CD1c-positive myeloid dendritic cell (primary cell): ENCODE data around the gene STEAP2.
"Not testable (repeated sequence)": the region's sequence is repeated elsewhere in the genome, so short reads cannot be mapped to it uniquely, and the experiment has no call there.

Source experiments
- DNase-seq: peaks from one replicate; pipeline ENCODE4 v3.0.0-alpha.2; 2016; ENCODE audit errors: extremely low spot score

STEAP2 gene

GRCh38 chr7:90233569-90233968 lies 22.0 kb downstream of the STEAP2 start:
- no peak for DNase-seq

GRCh38 chr7:90236721-90237289 lies 25.3 kb downstream of the STEAP2 start:
- no peak for DNase-seq

- no peak for DNase-seq
Observed at GRCh38 chr7:90238022-90238421, 26.5 kb downstream of the STEAP2 start.

- DNase-seq = no peak
Observed at GRCh38 chr7:90238583-90238982, 27.0 kb downstream of the STEAP2 start.

GRCh38 chr7:90239050-90239449 lies 27.5 kb downstream of the STEAP2 start:
- DNase-seq = no peak

GRCh38 chr7:90239625-90240228 lies 28.2 kb downstream of the STEAP2 start:
- DNase-seq = no peak

GRCh38 chr7:90242369-90243168 lies 31.0 kb downstream of the STEAP2 start:
- no peak for DNase-seq

GRCh38 chr7:90243556-90243955 lies 32.0 kb downstream of the STEAP2 start:
- no peak for DNase-seq

- DNase-seq = no peak
Observed at GRCh38 chr7:90244565-90244908, 33.0 kb downstream of the STEAP2 start.

GRCh38 chr7:90244909-90245851 lies 33.6 kb downstream of the STEAP2 start, which contains the start of gene CFAP69:
Gene CFAP69 (plus strand): TSS chr7:90245174. CDS start chr7:90245425, 251 bp downstream.
- peak; percentile 89 for DNase-seq

- no peak for DNase-seq
Observed at GRCh38 chr7:90246171-90246570, 34.6 kb downstream of the STEAP2 start.

- no peak for DNase-seq
Observed at GRCh38 chr7:90248706-90249105, 37.2 kb downstream of the STEAP2 start.

- DNase-seq = no peak
Observed at GRCh38 chr7:90250601-90251303, 39.2 kb downstream of the STEAP2 start.

- no peak for DNase-seq
Observed at GRCh38 chr7:90251304-90251635, 39.7 kb downstream of the STEAP2 start.

GRCh38 chr7:90256011-90256410 lies 44.5 kb downstream of the STEAP2 start:
- DNase-seq = not testable (repeated sequence)

- DNase-seq = no peak
Observed at GRCh38 chr7:90256778-90257177, 45.2 kb downstream of the STEAP2 start.

GRCh38 chr7:90261441-90261840 lies 49.9 kb downstream of the STEAP2 start:
- DNase-seq = no peak

GRCh38 chr7:90262438-90262837 lies 50.9 kb downstream of the STEAP2 start:
- peak; percentile 56 for DNase-seq

GRCh38 chr7:90266808-90267207 lies 55.3 kb downstream of the STEAP2 start:
- DNase-seq = no peak

GRCh38 chr7:90267263-90267858 lies 55.8 kb downstream of the STEAP2 start:
- DNase-seq = no peak

- DNase-seq = no peak
Observed at GRCh38 chr7:90269163-90269562, 57.6 kb downstream of the STEAP2 start.
